ENCODE data around the gene BAIAP2L2.

BAIAP2L2 gene

GRCh38 chr22:38142606-38143005, 32.1 kb upstream of the BAIAP2L2 start:
- TF ChIP-seq SPI1 (IDR thresholded peaks at IDR 0.05; ENCODE audit: borderline replicate concordance, low read depth) (no peak), POLR2AphosphoS5 (IDR thresholded peaks at IDR 0.05; ENCODE audit: low read depth) (no peak), GABPA (IDR thresholded peaks at IDR 0.05; ENCODE audit: low read depth) (no peak)
- TF ChIP-seq, protein P1, sequence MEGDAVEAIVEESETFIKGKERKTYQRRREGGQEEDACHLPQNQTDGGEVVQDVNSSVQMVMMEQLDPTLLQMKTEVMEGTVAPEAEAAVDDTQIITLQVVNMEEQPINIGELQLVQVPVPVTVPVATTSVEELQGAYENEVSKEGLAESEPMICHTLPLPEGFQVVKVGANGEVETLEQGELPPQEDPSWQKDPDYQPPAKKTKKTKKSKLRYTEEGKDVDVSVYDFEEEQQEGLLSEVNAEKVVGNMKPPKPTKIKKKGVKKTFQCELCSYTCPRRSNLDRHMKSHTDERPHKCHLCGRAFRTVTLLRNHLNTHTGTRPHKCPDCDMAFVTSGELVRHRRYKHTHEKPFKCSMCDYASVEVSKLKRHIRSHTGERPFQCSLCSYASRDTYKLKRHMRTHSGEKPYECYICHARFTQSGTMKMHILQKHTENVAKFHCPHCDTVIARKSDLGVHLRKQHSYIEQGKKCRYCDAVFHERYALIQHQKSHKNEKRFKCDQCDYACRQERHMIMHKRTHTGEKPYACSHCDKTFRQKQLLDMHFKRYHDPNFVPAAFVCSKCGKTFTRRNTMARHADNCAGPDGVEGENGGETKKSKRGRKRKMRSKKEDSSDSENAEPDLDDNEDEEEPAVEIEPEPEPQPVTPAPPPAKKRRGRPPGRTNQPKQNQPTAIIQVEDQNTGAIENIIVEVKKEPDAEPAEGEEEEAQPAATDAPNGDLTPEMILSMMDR (IDR thresholded peaks at IDR 0.05; ENCODE audit: insufficient read depth, low read length), result no peak
- TF ChIP-seq, protein P2, sequence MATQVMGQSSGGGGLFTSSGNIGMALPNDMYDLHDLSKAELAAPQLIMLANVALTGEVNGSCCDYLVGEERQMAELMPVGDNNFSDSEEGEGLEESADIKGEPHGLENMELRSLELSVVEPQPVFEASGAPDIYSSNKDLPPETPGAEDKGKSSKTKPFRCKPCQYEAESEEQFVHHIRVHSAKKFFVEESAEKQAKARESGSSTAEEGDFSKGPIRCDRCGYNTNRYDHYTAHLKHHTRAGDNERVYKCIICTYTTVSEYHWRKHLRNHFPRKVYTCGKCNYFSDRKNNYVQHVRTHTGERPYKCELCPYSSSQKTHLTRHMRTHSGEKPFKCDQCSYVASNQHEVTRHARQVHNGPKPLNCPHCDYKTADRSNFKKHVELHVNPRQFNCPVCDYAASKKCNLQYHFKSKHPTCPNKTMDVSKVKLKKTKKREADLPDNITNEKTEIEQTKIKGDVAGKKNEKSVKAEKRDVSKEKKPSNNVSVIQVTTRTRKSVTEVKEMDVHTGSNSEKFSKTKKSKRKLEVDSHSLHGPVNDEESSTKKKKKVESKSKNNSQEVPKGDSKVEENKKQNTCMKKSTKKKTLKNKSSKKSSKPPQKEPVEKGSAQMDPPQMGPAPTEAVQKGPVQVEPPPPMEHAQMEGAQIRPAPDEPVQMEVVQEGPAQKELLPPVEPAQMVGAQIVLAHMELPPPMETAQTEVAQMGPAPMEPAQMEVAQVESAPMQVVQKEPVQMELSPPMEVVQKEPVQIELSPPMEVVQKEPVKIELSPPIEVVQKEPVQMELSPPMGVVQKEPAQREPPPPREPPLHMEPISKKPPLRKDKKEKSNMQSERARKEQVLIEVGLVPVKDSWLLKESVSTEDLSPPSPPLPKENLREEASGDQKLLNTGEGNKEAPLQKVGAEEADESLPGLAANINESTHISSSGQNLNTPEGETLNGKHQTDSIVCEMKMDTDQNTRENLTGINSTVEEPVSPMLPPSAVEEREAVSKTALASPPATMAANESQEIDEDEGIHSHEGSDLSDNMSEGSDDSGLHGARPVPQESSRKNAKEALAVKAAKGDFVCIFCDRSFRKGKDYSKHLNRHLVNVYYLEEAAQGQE (IDR thresholded peaks at IDR 0.05; ENCODE audit: insufficient replicate concordance, low read depth), result no peak
- Histone ChIP-seq H3K27me3 (ENCODE audit: insufficient read depth, poor library complexity, severe bottlenecking) (no peaks in the 10 kb centered on the region), H3K27ac (replicated peaks) (no peak overlapping the region), H3K4me3 (replicated peaks; ENCODE audit: insufficient read depth, low read length) (no peak overlapping the region)
- no peak for DNase-seq (ENCODE audit: low read depth in 1 of 2, low spot score in 1 of 2)

DNA sequence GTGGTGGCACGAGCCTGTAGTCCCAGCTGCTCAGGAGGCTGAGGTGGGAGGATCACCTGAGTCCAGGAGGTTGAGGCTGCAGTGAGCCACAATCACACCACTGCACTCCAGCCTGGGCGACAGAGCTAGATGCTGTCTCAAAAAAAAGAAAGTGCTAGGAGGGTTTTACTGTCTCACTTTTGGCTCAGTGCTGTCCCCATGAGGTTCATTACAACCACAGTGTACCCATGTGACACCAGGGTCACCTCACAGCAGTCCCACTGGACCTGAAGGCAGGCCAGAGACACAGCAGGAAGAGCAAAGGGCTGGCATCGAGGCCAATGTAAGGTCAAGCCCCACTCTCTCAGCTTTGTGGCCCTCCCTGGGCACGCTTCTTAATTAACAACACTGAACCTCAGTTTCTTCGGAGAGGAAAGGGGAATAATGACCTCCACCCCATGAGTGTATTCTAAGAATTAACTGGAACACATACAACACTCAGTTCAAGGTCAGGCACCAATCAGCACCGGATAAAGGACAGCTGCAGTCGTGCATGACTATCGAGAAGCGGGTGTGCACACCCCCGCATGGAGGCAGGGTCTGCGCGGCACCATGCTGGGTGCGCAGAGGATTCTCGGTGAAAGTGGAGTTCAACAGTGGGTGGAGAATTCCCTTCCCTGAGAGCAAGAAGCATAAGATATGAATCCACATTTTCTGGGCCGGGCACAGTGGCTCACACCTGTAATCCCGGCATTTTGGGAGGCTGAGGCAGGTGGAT, 30.9 kb upstream of the BAIAP2L2 start:
- Histone ChIP-seq H3K27me3 (ENCODE audit: insufficient read depth, poor library complexity, severe bottlenecking) (no peaks in the 10 kb centered on the region), H3K4me3 (replicated peaks; ENCODE audit: insufficient read depth, low read length) (no peak overlapping the region), H3K27ac (replicated peaks) (no peak overlapping the region)
- no peak for DNase-seq (ENCODE audit: low read depth in 1 of 2, low spot score in 1 of 2)
- TF ChIP-seq, protein P2 (IDR thresholded peaks at IDR 0.05; ENCODE audit: insufficient replicate concordance, low read depth), result no peak
- TF ChIP-seq, protein P1 (IDR thresholded peaks at IDR 0.05; ENCODE audit: insufficient read depth, low read length), result no peak
- TF ChIP-seq SPI1 (IDR thresholded peaks at IDR 0.05; ENCODE audit: borderline replicate concordance, low read depth) (no peak), POLR2AphosphoS5 (IDR thresholded peaks at IDR 0.05; ENCODE audit: low read depth) (no peak), GABPA (IDR thresholded peaks at IDR 0.05; ENCODE audit: low read depth) (no peak)

DNA sequence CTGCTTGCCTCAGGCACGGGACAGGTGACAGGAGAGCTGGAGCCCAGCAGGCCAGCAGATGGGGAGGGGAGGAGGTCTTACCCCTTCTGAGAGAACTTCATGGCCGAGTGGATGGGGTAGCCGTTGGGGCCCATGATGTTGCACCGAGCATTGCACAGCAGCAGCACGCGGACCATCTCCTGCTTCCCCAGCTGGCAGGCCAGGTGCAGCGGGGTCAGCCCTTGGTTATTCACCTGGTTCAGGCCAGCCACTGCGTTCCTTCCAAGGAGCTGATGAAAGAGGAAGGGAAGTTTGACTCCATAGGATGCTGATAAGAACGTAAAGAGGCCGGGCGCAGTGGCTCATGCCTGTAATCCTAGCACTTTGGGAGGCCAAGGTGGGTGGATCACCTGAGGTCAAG, 29.4 kb upstream of the BAIAP2L2 start:
- no peaks in the 10 kb centered on the region for H3K27me3 ChIP-seq (ENCODE audit: insufficient read depth, poor library complexity, severe bottlenecking)
- H3K27ac ChIP-seq (replicated peaks), result no peak overlapping the region

More for the DNA sequence above, 29.4 kb upstream of the BAIAP2L2 start:
- H3K4me3 ChIP-seq (replicated peaks; ENCODE audit: insufficient read depth, low read length), result no peak overlapping the region
- TF ChIP-seq SPI1 (IDR thresholded peaks at IDR 0.05; ENCODE audit: borderline replicate concordance, low read depth), result no peak
- no peak for TF ChIP-seq POLR2AphosphoS5 (IDR thresholded peaks at IDR 0.05; ENCODE audit: low read depth)
- no peak for TF ChIP-seq GABPA (IDR thresholded peaks at IDR 0.05; ENCODE audit: low read depth)
- TF ChIP-seq, protein P1 (IDR thresholded peaks at IDR 0.05; ENCODE audit: insufficient read depth, low read length), result no peak
- TF ChIP-seq, protein P2 (IDR thresholded peaks at IDR 0.05; ENCODE audit: insufficient replicate concordance, low read depth), result no peak
- no peak for DNase-seq (ENCODE audit: low read depth in 1 of 2, low spot score in 1 of 2)

Data from HL-60 (cell line).